H9 (cell line): ENCODE results near the gene PEX14. TPM values are rescaled to one million over a fixed set of nuclear protein-coding genes. Genes with fewer than 3 reads are reported as not detected.
A peak's percentile ranks its signal among the peaks of the same experiment; 100 is the strongest.

Experiments used
- DNase-seq: peaks from one replicate; pipeline ENCODE4 v3.0.0-alpha.2; 2017
- H2AFZ ChIP-seq: one replicate; pipeline ENCODE4 v1.6.1; 2013; ENCODE audit warnings: mild to moderate bottlenecking, low read length, control low read depth, moderate library complexity
- H2AK5ac ChIP-seq: 2 replicates; pipeline ENCODE4 v1.6.1; 2013; ENCODE audit warnings: low read length, control low read depth, mixed read lengths; ENCODE audit not compliant: insufficient read length
- H2BK120ac ChIP-seq: one replicate; pipeline ENCODE4 v1.6.1; 2013; ENCODE audit warnings: low read depth, mild to moderate bottlenecking, low read length, control low read depth, inconsistent platforms; ENCODE audit not compliant: poor library complexity, severe bottlenecking
- H2BK12ac ChIP-seq: 2 replicates; pipeline ENCODE4 v1.6.1; 2013; ENCODE audit warnings: low read length, control low read depth, mixed read lengths, low read depth; ENCODE audit not compliant: insufficient read length
- H2BK15ac ChIP-seq: 2 replicates; pipeline ENCODE4 v1.6.1; 2013; ENCODE audit warnings: low read depth, low read length, control low read depth
- H2BK20ac ChIP-seq: one replicate; pipeline ENCODE4 v1.6.1; 2013; ENCODE audit warnings: low read depth, mild to moderate bottlenecking, low read length, control low read depth, inconsistent platforms; ENCODE audit not compliant: poor library complexity, severe bottlenecking
- H2BK5ac ChIP-seq: 2 replicates; pipeline ENCODE4 v1.6.1; 2013; ENCODE audit warnings: low read length, control low read depth, mixed read lengths; ENCODE audit not compliant: insufficient read length
- H3K14ac ChIP-seq: 2 replicates; pipeline ENCODE4 v1.6.1; 2013; ENCODE audit warnings: low read length, control low read depth; ENCODE audit not compliant: insufficient read depth
- H3K18ac ChIP-seq: 2 replicates; pipeline ENCODE4 v1.6.1; 2013; ENCODE audit warnings: low read depth, mild to moderate bottlenecking, mixed read lengths, low read length, control low read depth; ENCODE audit not compliant: insufficient read length
- H3K23ac ChIP-seq: 2 replicates; pipeline ENCODE4 v1.6.1; 2013; ENCODE audit warnings: low read length, control low read depth, mixed read lengths, low read depth; ENCODE audit not compliant: insufficient read length
- H3K23me2 ChIP-seq: 2 replicates; pipeline ENCODE4 v1.6.1; 2013; ENCODE audit warnings: low read depth, mild to moderate bottlenecking, mixed read lengths, low read length, control low read depth; ENCODE audit not compliant: insufficient read length, poor library complexity, severe bottlenecking
- H3K27ac ChIP-seq: 2 replicates; pipeline ENCODE4 v1.5.1; 2013; ENCODE audit warnings: low read length, control low read depth, mixed read lengths, low read depth; ENCODE audit not compliant: insufficient read length
- H3K27me3 ChIP-seq: 2 replicates; pipeline ENCODE4 v1.6.1; 2013; ENCODE audit warnings: low read length, control low read depth, inconsistent platforms; ENCODE audit not compliant: insufficient read depth
- H3K4ac ChIP-seq: 2 replicates; pipeline ENCODE4 v1.6.1; 2013; ENCODE audit warnings: low read depth, mild to moderate bottlenecking, control low read depth, inconsistent platforms, low read length, moderate library complexity
- H3K4me1 ChIP-seq: 2 replicates; pipeline ENCODE4 v1.6.1; 2013; ENCODE audit warnings: low read length, control low read depth, inconsistent platforms; ENCODE audit not compliant: insufficient read depth
- H3K4me2 ChIP-seq: 2 replicates; pipeline ENCODE4 v1.6.1; 2013; ENCODE audit warnings: low read length, control low read depth, mixed read lengths; ENCODE audit not compliant: insufficient read length, insufficient read depth
- H3K56ac ChIP-seq: 2 replicates; pipeline ENCODE4 v1.6.1; 2013; ENCODE audit warnings: low read depth, mild to moderate bottlenecking, mixed read lengths, low read length, control low read depth; ENCODE audit not compliant: insufficient read length
- H3K79me1 ChIP-seq: 2 replicates; pipeline ENCODE4 v1.6.1; 2013; ENCODE audit warnings: low read depth, mild to moderate bottlenecking, moderate library complexity, low read length, control low read depth, inconsistent platforms; ENCODE audit not compliant: insufficient read depth, poor library complexity, severe bottlenecking
- H3K79me2 ChIP-seq: 2 replicates; pipeline ENCODE4 v1.6.1; 2013; ENCODE audit warnings: low read length, control low read depth, inconsistent platforms; ENCODE audit not compliant: insufficient read depth
- H3K9ac ChIP-seq: 2 replicates; pipeline ENCODE4 v1.6.1; 2013; ENCODE audit warnings: low read length, control low read depth, mixed read lengths; ENCODE audit not compliant: insufficient read length; ENCODE audit errors: extremely low read depth
- H3K9me3 ChIP-seq: one replicate; pipeline ENCODE4 v1.6.1; 2013; ENCODE audit warnings: low read depth, low read length, inconsistent platforms; ENCODE audit not compliant: control insufficient read depth
- H3T11ph ChIP-seq: one replicate; pipeline ENCODE4 v1.6.1; 2013; ENCODE audit warnings: mild to moderate bottlenecking, low read length, control low read depth, inconsistent platforms
- H4K20me1 ChIP-seq: one replicate; pipeline ENCODE4 v1.6.1; 2013; ENCODE audit not compliant: control insufficient read depth, insufficient read length, insufficient read depth
- H4K5ac ChIP-seq: 2 replicates; pipeline ENCODE4 v1.6.1; 2013; ENCODE audit warnings: low read depth, mild to moderate bottlenecking, mixed read lengths, low read length, control low read depth; ENCODE audit not compliant: insufficient read length
- H4K8ac ChIP-seq: replicated peaks from 2 replicates; pipeline ENCODE4 v1.6.1; 2013; ENCODE audit warnings: low read length, control low read depth, mixed read lengths, low read depth; ENCODE audit not compliant: insufficient read length
- H4K91ac ChIP-seq: 2 replicates; pipeline ENCODE4 v1.6.1; 2013; ENCODE audit warnings: low read depth, mild to moderate bottlenecking, moderate library complexity, mixed read lengths, low read length, control low read depth; ENCODE audit not compliant: insufficient read length
- H3K27ac Mint-ChIP-seq, 3 experiments: 2 replicates in 2 of 3; 3 replicates in 1 of 3; pipeline ENCODE4 v1.8.0; 2020 to 2021; ENCODE audit warnings: mixed read lengths in 3 of 3, mild to moderate bottlenecking in 1 of 3, moderate library complexity in 1 of 3
- H3K27me3 Mint-ChIP-seq: 2 replicates; pipeline ENCODE4 v1.8.0; 2021; ENCODE audit warnings: low read depth, mild to moderate bottlenecking, moderate library complexity, mixed read lengths
- H3K36me3 Mint-ChIP-seq, 3 experiments: 2 replicates in 2 of 3; 3 replicates in 1 of 3; pipeline ENCODE4 v1.8.0; 2020 to 2021; ENCODE audit warnings: low read depth in 3 of 3, mixed read lengths in 3 of 3; ENCODE audit not compliant: insufficient read depth in 1 of 3
- H3K4me1 Mint-ChIP-seq, 2 experiments: 2 replicates each; pipeline ENCODE4 v1.8.0; 2020; ENCODE audit warnings: mixed read lengths in 2 of 2
- H3K4me3 Mint-ChIP-seq, 2 experiments: 2 replicates in 1 of 2; 3 replicates in 1 of 2; pipeline ENCODE4 v1.8.0; 2020 to 2021; ENCODE audit warnings: mild to moderate bottlenecking in 2 of 2, mixed read lengths in 2 of 2, moderate library complexity in 1 of 2
- H3K9me3 Mint-ChIP-seq, 2 experiments: 2 replicates in 1 of 2; 3 replicates in 1 of 2; pipeline ENCODE4 v1.8.0; 2020; ENCODE audit warnings: mild to moderate bottlenecking in 2 of 2, mixed read lengths in 2 of 2, moderate library complexity in 1 of 2
- CTCF ChIP-seq: fragments of 200-600 bp; sonication (generic); conservative IDR thresholded peaks from 3 replicates; pipeline ENCODE4 v1.8.0; 2021; ENCODE audit warnings: antibody characterized with exemption, mild to moderate bottlenecking
- WGBS: extraction: QIAGEN DNeasy Blood & Tissue Kit; methylation state at CpG from one replicate; pipeline ENCODE4 v1.1.7; 2013; ENCODE audit warnings: missing lambda C conversion rate, low lambda C conversion rate, mixed read lengths; ENCODE audit not compliant: insufficient read length; ENCODE audit errors: extremely low coverage; 5-methylcytosine and 5-hydroxymethylcytosine counted together
- total RNA-seq: library from RNA; stranded (reverse); gene quantifications from 2 replicates; pipeline ENCODE4 v1.2.1, GENCODE V29; 2021

The PEX14 gene
- total RNA-seq, 1 experiment from 2014 or later = 23.9 TPM

GRCh38 chr1:10489291-10490055, 14.7 kb downstream of the PEX14 start:
- Mint-ChIP-seq H3K9me3 (no peaks in the 10 kb centered on the region; a peak in 1 of 5 replicates), H3K4me1 (peaks cover 24 to 33% of the 10 kb centered on the region in 2 experiments), H3K27me3 (no peaks in the 10 kb centered on the region), H3K27ac (peak overlapping the region; percentile 27 to 95 (median 44); a peak in 5 of 7 replicates), H3K36me3 (peaks cover 4 to 12% (median 7%) of the 10 kb centered on the region in 3 experiments; a peak in 5 of 7 replicates), H3K4me3 (no peak overlapping the region)
- Histone ChIP-seq H3K23ac (no peak overlapping the region), H3K18ac (no peak overlapping the region), H2AFZ (no peak overlapping the region), H4K8ac (no peak overlapping the region), H2BK5ac (no peak overlapping the region), H3K4ac (no peak overlapping the region), H2AK5ac (no peak overlapping the region), H3K56ac (no peak overlapping the region), H3K4me1 (no peaks in the 10 kb centered on the region), H4K5ac (no peak overlapping the region), H2BK20ac (no peak overlapping the region), H3K23me2 (no peaks in the 10 kb centered on the region), H3K79me1 (peaks cover 9% of the 10 kb centered on the region), H3T11ph (no peak overlapping the region), H4K91ac (no peak overlapping the region), H3K27me3 (no peaks in the 10 kb centered on the region), H3K14ac (no peak overlapping the region), H3K79me2 (peaks cover 5% of the 10 kb centered on the region; the same call in 1 of the 2 replicates), H2BK15ac (no peak overlapping the region), H3K4me2 (no peak overlapping the region), H3K9me3 (no peaks in the 10 kb centered on the region), H4K20me1 (peaks cover 2% of the 10 kb centered on the region), H3K27ac (no peak overlapping the region), H2BK12ac (no peak overlapping the region), H2BK120ac (no peak overlapping the region), H3K9ac (no peak overlapping the region)
- DNase-seq = no peak
- no CpG with 5 or more reads among the region's 4 CpGs for WGBS
- TF ChIP-seq CTCF = no peak
